GM12872 (cell line): Measurements from ENCODE around the gene SIL1.

Experiments used
- CTCF ChIP-seq: IDR thresholded peaks from 3 replicates; pipeline ENCODE4 v1.5.1; 2011; ENCODE audit warnings: low read depth, mild to moderate bottlenecking, low read length, moderate library complexity; ENCODE audit not compliant: insufficient read depth

Gene SIL1

GRCh38 chr5:138930371-138931097 is 267.6 kb downstream of the SIL1 start:
- no peak for TF ChIP-seq CTCF

GRCh38 chr5:138929571-138929955 is 268.6 kb downstream of the SIL1 start:
- no peak for TF ChIP-seq CTCF

GRCh38 chr5:138927979-138928378 is 270.2 kb downstream of the SIL1 start:
- no peak for TF ChIP-seq CTCF

- TF ChIP-seq CTCF, result no peak
Observed at GRCh38 chr5:138927544-138927943, 270.6 kb downstream of the SIL1 start.

GRCh38 chr5:138926688-138927448 is 271.3 kb downstream of the SIL1 start:
- TF ChIP-seq CTCF, result no peak

GRCh38 chr5:138926257-138926656 is 271.9 kb downstream of the SIL1 start:
- no peak for TF ChIP-seq CTCF

- no peak for TF ChIP-seq CTCF
Observed at GRCh38 chr5:138925090-138925635, 273.0 kb downstream of the SIL1 start.
